Measurements from ENCODE around the gene STMN3. TPM values are rescaled to one million over a fixed set of nuclear protein-coding genes. Genes with fewer than 3 reads are reported as not detected.

Gene STMN3
- total RNA-seq, 1 experiment from 2014 or later: 65.6 TPM

DNA sequence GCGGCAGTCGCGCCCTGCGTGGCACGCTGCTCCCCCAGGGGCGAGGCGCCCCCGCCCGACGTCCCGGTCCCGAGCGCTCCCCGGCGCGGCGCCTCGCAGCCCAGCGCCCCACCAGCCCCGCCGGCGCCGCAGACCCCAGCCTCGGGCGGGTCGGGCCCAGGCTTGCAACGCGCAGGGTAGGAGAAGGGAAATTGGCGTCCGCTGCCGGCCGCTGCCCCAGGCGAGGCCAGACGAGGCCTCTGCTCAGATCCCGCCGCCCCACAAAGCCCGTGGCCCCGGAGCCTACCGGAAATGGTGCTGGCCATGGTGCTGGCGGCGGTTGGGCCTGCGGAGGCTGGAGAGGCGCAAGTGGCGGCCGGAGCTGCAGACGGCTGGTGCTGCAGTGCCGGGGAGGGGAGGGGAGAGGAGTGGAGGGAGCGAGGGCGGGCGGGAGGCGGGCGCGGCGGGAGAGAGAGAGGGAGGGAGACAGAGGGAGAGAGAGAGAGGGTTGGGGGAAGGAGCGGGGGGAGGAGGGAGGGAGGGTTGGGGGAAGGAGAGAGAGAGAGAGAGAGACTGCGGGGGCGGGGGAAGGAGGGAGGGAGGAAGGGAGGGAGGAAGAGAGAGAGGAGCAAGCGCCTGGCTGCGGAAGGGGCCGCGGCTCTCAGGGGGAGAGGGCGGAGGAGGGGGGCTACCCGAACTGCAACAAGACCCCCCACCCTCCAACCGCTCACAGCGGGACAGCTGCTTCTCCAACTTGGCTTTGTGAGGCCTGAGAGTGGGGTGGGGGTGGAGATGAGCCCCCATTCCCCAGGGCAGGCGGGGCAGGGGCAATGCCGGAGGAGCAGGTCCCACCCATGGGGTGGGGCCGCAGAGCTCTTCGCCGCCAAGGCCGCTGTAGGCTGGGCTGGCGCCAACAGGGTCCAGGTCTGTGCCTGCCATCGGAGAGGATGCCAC lies at the start of gene STMN3 (continued):
- TF ChIP-seq, protein P1, sequence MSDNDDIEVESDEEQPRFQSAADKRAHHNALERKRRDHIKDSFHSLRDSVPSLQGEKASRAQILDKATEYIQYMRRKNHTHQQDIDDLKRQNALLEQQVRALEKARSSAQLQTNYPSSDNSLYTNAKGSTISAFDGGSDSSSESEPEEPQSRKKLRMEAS (CRISPR knock-in tag; IDR thresholded peaks at IDR 0.05): peak; percentile 26; the same call in 1 of the 2 replicates
- TF ChIP-seq NR1H2 (CRISPR knock-in tag; IDR thresholded peaks at IDR 0.05) (no peak), ELF4 (CRISPR knock-in tag; IDR thresholded peaks at IDR 0.05; ENCODE audit: low read depth) (peak; percentile 72; the same call in 1 of the 2 replicates), NR2C2 (CRISPR knock-in tag; IDR thresholded peaks at IDR 0.05) (peak; percentile 72), JUN (CRISPR knock-in tag; IDR thresholded peaks at IDR 0.05) (peak; percentile 92; the same call in 1 of the 2 replicates), SOX15 (CRISPR knock-in tag; IDR thresholded peaks at IDR 0.05) (no peak), GRHL2 (CRISPR knock-in tag; IDR thresholded peaks at IDR 0.05; ENCODE audit: insufficient replicate concordance, severe bottlenecking) (no peak), HMGXB4 (CRISPR knock-in tag; IDR thresholded peaks at IDR 0.05) (no peak; the same call in 1 of the 2 replicates), CREM (CRISPR knock-in tag; IDR thresholded peaks at IDR 0.05) (peak; percentile 72; the same call in 1 of the 2 replicates), NFE2L1 (CRISPR knock-in tag; IDR thresholded peaks at IDR 0.05) (peak; percentile 80), ERG (CRISPR knock-in tag; IDR thresholded peaks at IDR 0.05) (no peak), ZNF396 (CRISPR knock-in tag; IDR thresholded peaks at IDR 0.05; ENCODE audit: borderline replicate concordance) (no peak), NR3C1 (CRISPR knock-in tag; conservative IDR thresholded peaks at IDR 0.05; ENCODE audit: low read depth) (no peak), SMAD4 (CRISPR knock-in tag; IDR thresholded peaks at IDR 0.05) (peak; percentile 74; the same call in 1 of the 2 replicates), MLX (CRISPR knock-in tag; IDR thresholded peaks at IDR 0.05) (no peak)
- TF ChIP-seq, protein P2, sequence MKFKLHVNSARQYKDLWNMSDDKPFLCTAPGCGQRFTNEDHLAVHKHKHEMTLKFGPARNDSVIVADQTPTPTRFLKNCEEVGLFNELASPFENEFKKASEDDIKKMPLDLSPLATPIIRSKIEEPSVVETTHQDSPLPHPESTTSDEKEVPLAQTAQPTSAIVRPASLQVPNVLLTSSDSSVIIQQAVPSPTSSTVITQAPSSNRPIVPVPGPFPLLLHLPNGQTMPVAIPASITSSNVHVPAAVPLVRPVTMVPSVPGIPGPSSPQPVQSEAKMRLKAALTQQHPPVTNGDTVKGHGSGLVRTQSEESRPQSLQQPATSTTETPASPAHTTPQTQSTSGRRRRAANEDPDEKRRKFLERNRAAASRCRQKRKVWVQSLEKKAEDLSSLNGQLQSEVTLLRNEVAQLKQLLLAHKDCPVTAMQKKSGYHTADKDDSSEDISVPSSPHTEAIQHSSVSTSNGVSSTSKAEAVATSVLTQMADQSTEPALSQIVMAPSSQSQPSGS (CRISPR knock-in tag; IDR thresholded peaks at IDR 0.05; ENCODE audit: borderline replicate concordance, low read depth): peak; percentile 82; the same call in 1 of the 2 replicates
- TF ChIP-seq, protein P3, sequence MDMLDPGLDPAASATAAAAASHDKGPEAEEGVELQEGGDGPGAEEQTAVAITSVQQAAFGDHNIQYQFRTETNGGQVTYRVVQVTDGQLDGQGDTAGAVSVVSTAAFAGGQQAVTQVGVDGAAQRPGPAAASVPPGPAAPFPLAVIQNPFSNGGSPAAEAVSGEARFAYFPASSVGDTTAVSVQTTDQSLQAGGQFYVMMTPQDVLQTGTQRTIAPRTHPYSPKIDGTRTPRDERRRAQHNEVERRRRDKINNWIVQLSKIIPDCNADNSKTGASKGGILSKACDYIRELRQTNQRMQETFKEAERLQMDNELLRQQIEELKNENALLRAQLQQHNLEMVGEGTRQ (CRISPR knock-in tag; IDR thresholded peaks at IDR 0.05): no peak

- H3K27ac Mint-ChIP-seq: no peak overlapping the region
- peak; percentile 21; the same call in 1 of the 2 replicates for TF ChIP-seq ZNF121 (CRISPR knock-in tag; IDR thresholded peaks at IDR 0.05)
- no peak for TF ChIP-seq SP1 (CRISPR knock-in tag; conservative IDR thresholded peaks at IDR 0.05)
- no peak for TF ChIP-seq ESRRA (CRISPR knock-in tag; IDR thresholded peaks at IDR 0.05; ENCODE audit: borderline replicate concordance)
- TF ChIP-seq TEAD4 (CRISPR knock-in tag; IDR thresholded peaks at IDR 0.05): no peak
- peaks cover 9% of the 10 kb centered on the region for H3K4me1 Mint-ChIP-seq
- ChIA-PET POLR2A (no interaction called here), CTCF (interaction anchor here (1.4 kb wide), 1 partner anchor 36 kb away, joined by 3 read pairs; no protein-coding TSS in a partner anchor)
- H3K9me3 Mint-ChIP-seq: no peaks in the 10 kb centered on the region
- DNase-seq (ENCODE audit: low spot score): no peak
- no peaks in the 10 kb centered on the region for H3K27me3 Mint-ChIP-seq (ENCODE audit: low read depth)
- peaks cover 15% of the 10 kb centered on the region for H3K36me3 Mint-ChIP-seq
- ATAC-seq: no peak
- no peak overlapping the region for H3K4me3 Mint-ChIP-seq
Measured at GRCh38 chr20:63702036-63702665, 48.9 kb upstream of the STMN3 start.

Data from WTC11 (cell line).